H1 (cell line): ENCODE measurements around the gene COL16A1. TPM values are rescaled to one million over a fixed set of nuclear protein-coding genes. Genes with fewer than 3 reads are reported as not detected.

ENCODE experiments used
- CHD1 ChIP-seq: IDR thresholded peaks from 2 replicates; pipeline ENCODE4 v1.6.1; 2012; ENCODE audit warnings: low read depth, low read length, improper control_type of control experiment
- CHD2 ChIP-seq: IDR thresholded peaks from 2 replicates; pipeline ENCODE4 v1.6.1; 2012; ENCODE audit warnings: low read length, improper control_type of control experiment
- EGR1 ChIP-seq: IDR thresholded peaks from 2 replicates; pipeline ENCODE4 v1.6.1; 2011; ENCODE audit warnings: low read depth, low read length, borderline replicate concordance
- PHF8 ChIP-seq: fragments of 200-600 bp; sonication (generic); conservative IDR thresholded peaks from 2 replicates; pipeline ENCODE4 v1.7.1; 2012; ENCODE audit warnings: low read depth, mild to moderate bottlenecking, inconsistent platforms, low read length, moderate library complexity
- RAD21 ChIP-seq, 2 experiments: IDR thresholded peaks in 1 of 2; conservative IDR thresholded peaks in 1 of 2; 2 replicates each; pipeline ENCODE4 v1.6.1; 2011; ENCODE audit warnings: low read depth in 2 of 2, low read length in 2 of 2, improper control_type of control experiment in 1 of 2, inconsistent platforms in 1 of 2, mild to moderate bottlenecking in 1 of 2, moderate library complexity in 1 of 2
- RXRA ChIP-seq: IDR thresholded peaks from 2 replicates; pipeline ENCODE4 v1.6.1; 2011; ENCODE audit warnings: low read depth, mild to moderate bottlenecking, low read length, moderate library complexity; ENCODE audit not compliant: insufficient read depth
- SIN3A ChIP-seq, 2 experiments: IDR thresholded peaks in 1 of 2; conservative IDR thresholded peaks in 1 of 2; 2 replicates each; pipeline ENCODE4 v1.6.1; 2011 to 2012; ENCODE audit warnings: low read length in 2 of 2, improper control_type of control experiment in 1 of 2, low read depth in 1 of 2, mild to moderate bottlenecking in 1 of 2
- polyA plus RNA-seq, 7 experiments: library from polyadenylated mRNA; depleted of rRNA in 3 of 7; stranded (reverse) in 5 of 7; unstranded in 2 of 7; fragments of >200 nt in 5 of 7; fragments of 200-250 nt in 2 of 7; gene quantifications; 1 replicate in 5 of 7; 2 replicates in 1 of 7; 4 replicates in 1 of 7; pipeline versions ENCODE4 v1.2.1 to v1.2.3, GENCODE V29; 2011 to 2013; ENCODE audit warnings: missing spikeins in 2 of 7, mixed read lengths in 2 of 7
- total RNA-seq: library from RNA; stranded (reverse); fragmentation: NEBNext Ultra II Directional; extraction: Animal tissue kit (Norgen Biotek cat#: 25700); gene quantifications from 2 replicates; pipeline ENCODE4 v1.2.1, GENCODE V29; 2021

Gene COL16A1
- total and polyA plus RNA-seq, 2 of the 8 experiments (the other 6 are each of a cell fraction or from before 2014, with no cell fraction given) = 2.0 to 10.5 TPM

GRCh38 chr1:31715087-31715872 is 11.5 kb upstream of the COL16A1 start (continued):
- TF ChIP-seq SIN3A (conservative IDR thresholded peaks at IDR 0.05 in 1 of 2, IDR thresholded peaks at IDR 0.05 in 1 of 2; ENCODE audit: low read depth in 1 of 2, low read length in 2 of 2) (0 out of 4 replicates have a peak, but pooled peaks of 1 of the 2 experiments have one; percentile 39), RXRA (no peak), RAD21 (IDR thresholded peaks at IDR 0.05 in 1 of 2, conservative IDR thresholded peaks at IDR 0.05 in 1 of 2; ENCODE audit: low read depth in 2 of 2, low read length in 2 of 2) (peak; percentile 47 to 57), CHD2 (no peak), CHD1 (no peak), EGR1 (no peak), PHF8 (no peak)
